ENCODE results near the gene SWAP70.

Gene SWAP70

GRCh38 chr11:9759519-9760192, 95.8 kb downstream of the SWAP70 start:
- DNase-seq (ENCODE audit: low read depth, low spot score), result peak; percentile 92

GRCh38 chr11:9760193-9760575, 96.3 kb downstream of the SWAP70 start:
- no peak for DNase-seq (ENCODE audit: low read depth, low spot score)

More at GRCh38 chr11:9759519-9760192, 95.8 kb downstream of the SWAP70 start:
- H3K4me3 ChIP-seq (ENCODE audit: low read length), result peak overlapping the region; percentile 63

GRCh38 chr11:9761441-9761945, 97.6 kb downstream of the SWAP70 start:
- DNase-seq (ENCODE audit: low read depth, low spot score), result no peak

More at GRCh38 chr11:9760193-9760575, 96.3 kb downstream of the SWAP70 start:
- H3K4me3 ChIP-seq (ENCODE audit: low read length), result no peak overlapping the region

GRCh38 chr11:9762531-9762930, 98.7 kb downstream of the SWAP70 start:
- H3K4me3 ChIP-seq (ENCODE audit: low read length), result no peak overlapping the region
- no peak for DNase-seq (ENCODE audit: low read depth, low spot score)

More at GRCh38 chr11:9761441-9761945, 97.6 kb downstream of the SWAP70 start:
- no peak overlapping the region for H3K4me3 ChIP-seq (ENCODE audit: low read length)

- no peak overlapping the region for H3K4me3 ChIP-seq (ENCODE audit: low read length)
- DNase-seq (ENCODE audit: low read depth, low spot score), result no peak
Measured at GRCh38 chr11:9763301-9763700, 99.4 kb downstream of the SWAP70 start.

- no peak for DNase-seq (ENCODE audit: low read depth, low spot score)
- no peak overlapping the region for H3K4me3 ChIP-seq (ENCODE audit: low read length)
Measured at GRCh38 chr11:9765320-9766101, 101.6 kb downstream of the SWAP70 start.

GRCh38 chr11:9769621-9770020, 105.7 kb downstream of the SWAP70 start:
- no peak for DNase-seq (ENCODE audit: low read depth, low spot score)
- no peak overlapping the region for H3K4me3 ChIP-seq (ENCODE audit: low read length)

- no peak overlapping the region for H3K4me3 ChIP-seq (ENCODE audit: low read length)
- DNase-seq (ENCODE audit: low read depth, low spot score), result no peak
Measured at GRCh38 chr11:9771071-9771511, 107.2 kb downstream of the SWAP70 start.

GRCh38 chr11:9772218-9772617, 108.3 kb downstream of the SWAP70 start:
- no peak overlapping the region for H3K4me3 ChIP-seq (ENCODE audit: low read length)
- DNase-seq (ENCODE audit: low read depth, low spot score), result no peak

GRCh38 chr11:9773524-9773923, 109.6 kb downstream of the SWAP70 start:
- no peak for DNase-seq (ENCODE audit: low read depth, low spot score)
- no peak overlapping the region for H3K4me3 ChIP-seq (ENCODE audit: low read length)

GRCh38 chr11:9774109-9774508, 110.2 kb downstream of the SWAP70 start:
- H3K4me3 ChIP-seq (ENCODE audit: low read length), result no peak overlapping the region
- DNase-seq (ENCODE audit: low read depth, low spot score), result no peak

GRCh38 chr11:9774591-9775397, 110.9 kb downstream of the SWAP70 start:
- no peak overlapping the region for H3K4me3 ChIP-seq (ENCODE audit: low read length)
- no peak for DNase-seq (ENCODE audit: low read depth, low spot score)

- no peak for DNase-seq (ENCODE audit: low read depth, low spot score)
- H3K4me3 ChIP-seq (ENCODE audit: low read length), result no peak overlapping the region
Measured at GRCh38 chr11:9775398-9775779, 111.5 kb downstream of the SWAP70 start.

- DNase-seq (ENCODE audit: low read depth, low spot score), result no peak
Measured at GRCh38 chr11:9776203-9776602, 112.3 kb downstream of the SWAP70 start.

GRCh38 chr11:9777066-9777465, 113.2 kb downstream of the SWAP70 start:
- no peak overlapping the region for H3K4me3 ChIP-seq (ENCODE audit: low read length)
- DNase-seq (ENCODE audit: low read depth, low spot score), result no peak

More at GRCh38 chr11:9776203-9776602, 112.3 kb downstream of the SWAP70 start:
- H3K4me3 ChIP-seq (ENCODE audit: low read length), result no peak overlapping the region

- no peak overlapping the region for H3K4me3 ChIP-seq (ENCODE audit: low read length)
- DNase-seq (ENCODE audit: low read depth, low spot score), result no peak
Measured at GRCh38 chr11:9777525-9777924, 113.6 kb downstream of the SWAP70 start.

GRCh38 chr11:9780929-9781328, 117.1 kb downstream of the SWAP70 start:
- no peak overlapping the region for H3K4me3 ChIP-seq (ENCODE audit: low read length)
- DNase-seq (ENCODE audit: low read depth, low spot score), result no peak

GRCh38 chr11:9783986-9784385, 120.1 kb downstream of the SWAP70 start:
- H3K4me3 ChIP-seq (ENCODE audit: low read length), result no peak overlapping the region
- no peak for DNase-seq (ENCODE audit: low read depth, low spot score)

- DNase-seq (ENCODE audit: low read depth, low spot score), result peak; percentile 15
- H3K4me3 ChIP-seq (ENCODE audit: low read length), result no peak overlapping the region
Measured at GRCh38 chr11:9784602-9785315, 120.9 kb downstream of the SWAP70 start.

Measured in Jurkat, Clone E6-1 (cell line).